ENCODE measurements around the gene FGR. TPM values are rescaled to one million over a fixed set of nuclear protein-coding genes. Genes with fewer than 3 reads are reported as not detected.

The FGR gene
- total and polyA plus RNA-seq, 2 of the 13 experiments (the other 11 are each of a cell fraction or from before 2014, with no cell fraction given), result not detected

DNA sequence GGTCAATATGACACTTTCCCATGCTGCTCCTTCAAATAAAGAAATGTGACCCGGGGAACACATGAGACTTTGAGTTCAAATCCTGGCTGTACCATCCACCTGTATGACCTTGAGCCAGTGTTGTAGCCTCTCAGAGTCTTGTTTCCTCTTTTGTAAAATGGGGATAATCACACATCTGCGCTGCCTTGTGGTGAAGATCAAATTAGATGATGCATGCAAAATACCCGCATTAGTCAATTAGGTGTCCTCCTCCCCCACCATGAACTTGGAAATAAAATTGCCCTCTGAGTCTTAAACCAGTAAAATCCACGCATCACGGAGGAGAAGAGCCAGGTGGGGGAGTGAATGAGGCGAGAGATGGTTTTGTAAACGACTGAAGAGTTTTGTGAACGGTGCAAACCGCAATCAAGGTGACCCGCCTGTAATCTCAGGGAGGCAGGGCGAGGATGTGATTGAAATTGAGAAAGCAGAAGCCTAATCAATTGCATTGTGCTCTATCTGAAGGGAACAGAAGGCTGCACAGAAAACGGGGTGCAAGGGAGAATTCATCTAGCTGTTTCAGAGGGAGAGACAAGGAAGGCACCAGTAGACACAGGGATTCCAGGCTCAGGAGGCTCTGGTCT lies 25.3 kb downstream of the FGR start:
- Histone ChIP-seq H4K20me1 (ENCODE audit: insufficient read depth, low read length) (no peaks in the 10 kb centered on the region), H3K9ac (ENCODE audit: insufficient read depth, low read depth, low read length) (no peak overlapping the region), H3K36me3 (replicated peaks in 1 of 2; ENCODE audit: control insufficient read depth in 1 of 2, insufficient read depth in 2 of 2, low read length in 2 of 2) (no peaks in the 10 kb centered on the region), H3K4me2 (ENCODE audit: low read depth, low read length) (no peak overlapping the region), H2AFZ (ENCODE audit: low read length) (no peak overlapping the region), H3K27me3 (ENCODE audit: control insufficient read depth in 1 of 2, insufficient read depth in 2 of 2, low read length in 2 of 2) (peaks cover 0 to 24% of the 10 kb centered on the region in 2 experiments; a peak in 1 of 5 replicates), H3K4me3 (replicated peaks in 1 of 3; ENCODE audit: insufficient read depth in 1 of 3, low read depth in 2 of 3, low read length in 3 of 3) (no peak overlapping the region), H3K9me3 (ENCODE audit: low read length) (no peaks in the 10 kb centered on the region), H3K27ac (ENCODE audit: extremely low read length, insufficient read depth, low read length) (no peak overlapping the region), H3K4me1 (ENCODE audit: insufficient read depth, low read length) (peaks cover 52% of the 10 kb centered on the region), H3K79me2 (ENCODE audit: insufficient read depth, low read length) (no peaks in the 10 kb centered on the region)
- 26% methylated on average over 12 of the region's 12 CpGs for WGBS (ENCODE audit: low lambda C conversion rate)
- no peak for DNase-seq (ENCODE audit: low spot score)
- ChIA-PET POLR2A (no interaction called here), CTCF (ENCODE audit: low intra/inter-chr PET ratio, low total read pairs) (interaction anchor here (4.9 kb wide), 1 partner anchor 54 kb away, joined by 63 read pairs; no protein-coding TSS in a partner anchor)
- FAIRE-seq, result no peak
- in situ Hi-C loops (cut with HindIII; ENCODE audit: extremely low pct_ligation_motif_present, low pct_unique_long_range_greater_than_20kb), result loop anchor here (5.0 to 10.0 kb wide), 3 partner anchors 52 to 315 kb away; partner anchors contain the start of gene GPR3
- TF ChIP-seq ZNF430 (CRISPR knock-in tag; IDR thresholded peaks at IDR 0.05) (no peak), JUND (CRISPR knock-in tag; IDR thresholded peaks at IDR 0.05) (no peak), FOXO1 (CRISPR knock-in tag; IDR thresholded peaks at IDR 0.05) (no peak), WIZ (CRISPR knock-in tag; IDR thresholded peaks at IDR 0.05) (no peak), ZNF326 (CRISPR knock-in tag; IDR thresholded peaks at IDR 0.05; ENCODE audit: borderline replicate concordance) (no peak), ZNF83 (CRISPR knock-in tag; IDR thresholded peaks at IDR 0.05; ENCODE audit: borderline replicate concordance) (no peak), BRCA1 (CRISPR knock-in tag; IDR thresholded peaks at IDR 0.05) (no peak), ZSCAN22 (CRISPR knock-in tag; IDR thresholded peaks at IDR 0.05) (no peak), PCBP1 (IDR thresholded peaks at IDR 0.05; ENCODE audit: borderline replicate concordance, low read depth, low read length) (no peak), ZNF251 (CRISPR knock-in tag; IDR thresholded peaks at IDR 0.05) (no peak)
- intact Hi-C loops (cut with micrococcal nuclease; ENCODE audit: unreplicated experiment), result loop anchor here (5.0 kb wide), 1 partner anchor 102 kb away; no protein-coding TSS in a partner anchor
- BruUV-seq (replicated peaks), result no TSS peak
- ATAC-seq, result no peak
